Memory B cell (primary cell): Measurements from ENCODE around the gene TUBB4A.
A peak's percentile ranks its signal among the peaks of the same experiment; 100 is the strongest.

Source experiments
- ATAC-seq: fragments of 150-1000 bp; cut with Tn5 transposase; 2 replicates; pipeline ENCODE4 v1.10.0; 2021; ENCODE audit warnings: low read depth, mild to moderate bottlenecking, moderate library complexity
- DNase-seq, 2 donors: peaks; one replicate each; pipeline ENCODE4 v3.0.0; 2022; ENCODE audit warnings: low spot score in 2 of 2
- H3K27ac Mint-ChIP-seq: one replicate; pipeline ENCODE4 v1.8.0; 2022; ENCODE audit warnings: mild to moderate bottlenecking, moderate library complexity, mixed read lengths
- H3K27me3 Mint-ChIP-seq: one replicate; pipeline ENCODE4 v1.8.0; 2022; ENCODE audit warnings: mixed read lengths
- H3K36me3 Mint-ChIP-seq: one replicate; pipeline ENCODE4 v1.8.0; 2022; ENCODE audit warnings: mild to moderate bottlenecking, mixed read lengths
- H3K4me1 Mint-ChIP-seq: one replicate; pipeline ENCODE4 v1.8.0; 2022; ENCODE audit warnings: mixed read lengths
- H3K4me3 Mint-ChIP-seq: one replicate; pipeline ENCODE4 v1.8.0; 2022; ENCODE audit warnings: mild to moderate bottlenecking, moderate library complexity, mixed read lengths
- H3K9me3 Mint-ChIP-seq: one replicate; pipeline ENCODE4 v1.8.0; 2022; ENCODE audit warnings: mixed read lengths

Gene TUBB4A

GRCh38 chr19:6459262-6460098 is 42.6 kb downstream of the TUBB4A start, which contains the start of gene SLC25A23:
Gene SLC25A23, minus strand, starts transcription at chr19:6459792. Its CDS starts 164 bp downstream, at chr19:6459628.
- peak; percentile 40 to 45 for DNase-seq
- Mint-ChIP-seq H3K27me3 (no peaks in the 10 kb centered on the region), H3K36me3 (peaks cover 16% of the 10 kb centered on the region), H3K4me3 (peak within 1 kb of the TSS; percentile 90), H3K4me1 (peaks cover 26% of the 10 kb centered on the region), H3K27ac (peak within 1 kb of the TSS; percentile 88), H3K9me3 (no peaks in the 10 kb centered on the region)
- peak; percentile 22 for ATAC-seq

GRCh38 chr19:6458695-6459261 is 43.3 kb downstream of the TUBB4A start:
- Mint-ChIP-seq H3K4me3 (peak overlapping the region; percentile 88), H3K27ac (peak overlapping the region; percentile 72), H3K36me3 (peaks cover 22% of the 10 kb centered on the region), H3K4me1 (peaks cover 20% of the 10 kb centered on the region), H3K27me3 (no peaks in the 10 kb centered on the region), H3K9me3 (no peaks in the 10 kb centered on the region)
- no peak for ATAC-seq
- DNase-seq, result peak in 1 of 2 donors; percentile 27

- peaks cover 28% of the 10 kb centered on the region for H3K36me3 Mint-ChIP-seq
- ATAC-seq, result no peak
These were observed 44.0 kb downstream of the TUBB4A start for GRCh38 chr19:6457958-6458694.

GRCh38 chr19:6455924-6456323 is 46.2 kb downstream of the TUBB4A start:
- Mint-ChIP-seq H3K4me3 (no peak overlapping the region), H3K4me1 (peaks cover 18% of the 10 kb centered on the region), H3K27ac (no peak overlapping the region), H3K9me3 (peaks cover 4% of the 10 kb centered on the region), H3K27me3 (no peaks in the 10 kb centered on the region), H3K36me3 (peaks cover 34% of the 10 kb centered on the region)
- no peak for ATAC-seq
- DNase-seq, result no peak

More at GRCh38 chr19:6457958-6458694, 44.0 kb downstream of the TUBB4A start:
- Mint-ChIP-seq H3K9me3 (peaks cover 2% of the 10 kb centered on the region), H3K4me1 (peaks cover 20% of the 10 kb centered on the region), H3K27me3 (no peaks in the 10 kb centered on the region), H3K27ac (peak overlapping the region; percentile 72), H3K4me3 (peak overlapping the region; percentile 88)
- peak in 1 of 2 donors; percentile 26 for DNase-seq

GRCh38 chr19:6453951-6454565 is 48.1 kb downstream of the TUBB4A start:
- Mint-ChIP-seq H3K27me3 (no peaks in the 10 kb centered on the region), H3K36me3 (peaks cover 38% of the 10 kb centered on the region), H3K27ac (no peak overlapping the region), H3K9me3 (peaks cover 4% of the 10 kb centered on the region), H3K4me1 (peaks cover 13% of the 10 kb centered on the region), H3K4me3 (no peak overlapping the region)
- ATAC-seq (no peak), DNase-seq (no peak)

GRCh38 chr19:6452899-6453298 is 49.2 kb downstream of the TUBB4A start:
- no peak overlapping the region for H3K27ac Mint-ChIP-seq
- ATAC-seq (no peak), DNase-seq (no peak)
- H3K27me3 Mint-ChIP-seq, result no peaks in the 10 kb centered on the region
- H3K4me1 Mint-ChIP-seq, result peaks cover 2% of the 10 kb centered on the region
- peaks cover 4% of the 10 kb centered on the region for H3K9me3 Mint-ChIP-seq
- H3K36me3 Mint-ChIP-seq, result peaks cover 38% of the 10 kb centered on the region
- H3K4me3 Mint-ChIP-seq, result no peak overlapping the region

- Mint-ChIP-seq H3K9me3 (peaks cover 4% of the 10 kb centered on the region), H3K4me1 (no peaks in the 10 kb centered on the region), H3K27me3 (no peaks in the 10 kb centered on the region), H3K36me3 (peaks cover 38% of the 10 kb centered on the region), H3K4me3 (no peak overlapping the region), H3K27ac (peak overlapping the region; percentile 26)
- ATAC-seq, result no peak
- no peak for DNase-seq
These were observed 49.9 kb downstream of the TUBB4A start for GRCh38 chr19:6452223-6452614.

- ATAC-seq (no peak), DNase-seq (no peak)
- Mint-ChIP-seq H3K4me1 (no peaks in the 10 kb centered on the region), H3K4me3 (no peak overlapping the region), H3K9me3 (peaks cover 4% of the 10 kb centered on the region), H3K27me3 (no peaks in the 10 kb centered on the region), H3K36me3 (peaks cover 40% of the 10 kb centered on the region), H3K27ac (peak overlapping the region; percentile 26)
These were observed 50.4 kb downstream of the TUBB4A start for GRCh38 chr19:6451583-6452222.

GRCh38 chr19:6450166-6450565 is 51.9 kb downstream of the TUBB4A start:
- Mint-ChIP-seq H3K36me3 (peaks cover 39% of the 10 kb centered on the region), H3K9me3 (peaks cover 4% of the 10 kb centered on the region), H3K27ac (no peak overlapping the region), H3K27me3 (no peaks in the 10 kb centered on the region), H3K4me1 (no peaks in the 10 kb centered on the region), H3K4me3 (no peak overlapping the region)
- ATAC-seq (no peak), DNase-seq (no peak)

GRCh38 chr19:6448045-6448444 is 54.1 kb downstream of the TUBB4A start:
- DNase-seq, result no peak
- ATAC-seq, result no peak
- H3K27ac Mint-ChIP-seq, result no peak overlapping the region
- no peak overlapping the region for H3K4me3 Mint-ChIP-seq
- no peaks in the 10 kb centered on the region for H3K4me1 Mint-ChIP-seq
- no peaks in the 10 kb centered on the region for H3K27me3 Mint-ChIP-seq
- H3K36me3 Mint-ChIP-seq, result peaks cover 21% of the 10 kb centered on the region
- peaks cover 2% of the 10 kb centered on the region for H3K9me3 Mint-ChIP-seq

- Mint-ChIP-seq H3K36me3 (peaks cover 14% of the 10 kb centered on the region), H3K4me3 (no peak overlapping the region), H3K9me3 (no peaks in the 10 kb centered on the region), H3K27me3 (no peaks in the 10 kb centered on the region), H3K4me1 (no peaks in the 10 kb centered on the region), H3K27ac (no peak overlapping the region)
- ATAC-seq, result no peak
- no peak for DNase-seq
These were observed 55.7 kb downstream of the TUBB4A start for GRCh38 chr19:6446452-6446851.
